Ovary (tissue), 9 donors: ENCODE data around the gene TASP1. TPM values are rescaled to one million over a fixed set of nuclear protein-coding genes. Genes with fewer than 3 reads are reported as not detected.

Source experiments
- DNase-seq, 5 donors: peaks; one replicate each; pipeline ENCODE4 v3.0.0-alpha.2; 2019 to 2020
- H3K27ac ChIP-seq, 2 donors: fragments of 200-600 bp; one replicate each; pipeline versions ENCODE4 v1.5.1 to v1.8.0; 2019 to 2022
- H3K27me3 ChIP-seq: fragments of 200-600 bp; one replicate; pipeline ENCODE4 v1.8.0; 2022
- H3K36me3 ChIP-seq: fragments of 200-600 bp; sonication (generic); one replicate; pipeline ENCODE4 v1.5.1; 2019
- H3K4me1 ChIP-seq: one replicate; pipeline ENCODE4 v1.8.1; 2013; ENCODE audit warnings: mild to moderate bottlenecking, moderate library complexity; ENCODE audit not compliant: insufficient read depth
- H3K4me3 ChIP-seq: fragments of 200-600 bp; sonication (generic); one replicate; pipeline ENCODE4 v1.5.1; 2017
- H3K9me3 ChIP-seq, 2 donors: fragments of 200-600 bp in 1 of 2; sonication (generic) in 1 of 2; one replicate each; pipeline versions ENCODE4 v1.5.1 to v1.8.1; 2013 to 2019; ENCODE audit warnings: mild to moderate bottlenecking in 1 of 2, moderate library complexity in 1 of 2
- CTCF ChIP-seq, 3 donors: fragments of 450-650 bp in 2 of 3; fragments of 200-600 bp in 1 of 3; IDR thresholded peaks; one replicate each; pipeline versions ENCODE4 v1.5.1 to v1.8.0; 2016 to 2022; ENCODE audit warnings: antibody characterized with exemption in 3 of 3, mild to moderate bottlenecking in 1 of 3
- EP300 ChIP-seq: sonication (generic); formaldehyde crosslinking; IDR thresholded peaks from one replicate; pipeline ENCODE4 v1.6.1; 2017; ENCODE audit warnings: antibody characterized with exemption
- POLR2A ChIP-seq: fragments of 450-650 bp; IDR thresholded peaks from one replicate; pipeline ENCODE4 v1.6.1; 2017; ENCODE audit warnings: antibody characterized with exemption, mild to moderate bottlenecking, moderate library complexity
- WGBS, 3 donors: extraction: QIAGEN DNeasy Blood & Tissue Kit in 1 of 3; methylation state at CpG; one replicate each; pipeline versions ENCODE4 v1.1.5 to v1.1.7; 2013 to 2017; 5-methylcytosine and 5-hydroxymethylcytosine counted together
- intact Hi-C, 4 donors: fragments of 100-400 bp; cut with DNase I; formaldehyde crosslinking; loops; one replicate each; pipeline versions ENCODE4 v1.11.0 to v1.15.1; 2022 to 2023
- polyA plus RNA-seq, 2 donors: library from polyadenylated mRNA; stranded (reverse); fragments of 200-250 nt in 1 of 2; fragments of 350-450 nt in 1 of 2; fragmentation: Illumina TruSeq in 1 of 2; extraction: RNeasy Lipid Tissue Mini Kit (QIAGEN cat#74804) in 1 of 2; gene quantifications; one replicate each; pipeline ENCODE4 v1.2.3, GENCODE V29; 2013 to 2014
- total RNA-seq, 7 donors: library from RNA; depleted of rRNA in 2 of 7; stranded (reverse); fragments of >200 nt in 2 of 7; fragmentation: NEBNext Ultra II Directional in 3 of 7; extraction: Animal tissue kit (Norgen Biotek cat#: 25700) in 3 of 7; gene quantifications; one replicate each; pipeline versions ENCODE4 v1.1.0 to v1.2.4, GENCODE V29; 2016 to 2023
- donor health status: DM: no; HTN: no; CAD: no; lungs with moderate emphysema.
- donor health status: DM: no; HTN: no; CAD: no.
- donor health status: Bipolar disorder and iron deficiency.
- donor health status: DM: yes; HTN: yes; CAD: no.
- donor health status: DM: no; HTN: no; CAD: no.
- donor health status: DM: yes; HTN: yes; CAD: no.

The TASP1 gene
- total and polyA plus RNA-seq, 9 donors, result 6.4 to 16.5 (median 13.2) TPM

- WGBS, 3 donors, result 97 to 99% (median 98%) methylated on average over 4 of the region's 4 CpGs
- no peaks in the 10 kb centered on the region for H3K4me1 ChIP-seq
- H3K27me3 ChIP-seq, result no peaks in the 10 kb centered on the region
- DNase-seq, result no peak
- H3K4me3 ChIP-seq, result no peak overlapping the region
- H3K27ac ChIP-seq, result no peak overlapping the region
- intact Hi-C loops, result no loop called here
- TF ChIP-seq CTCF (IDR thresholded peaks at IDR 0.05) (no peak), POLR2A (no peak), EP300 (no peak)
- H3K36me3 ChIP-seq, result no peaks in the 10 kb centered on the region
- H3K9me3 ChIP-seq, result no peaks in the 10 kb centered on the region
These were observed 103.1 kb downstream of the TASP1 start for GRCh38 chr20:13535627-13536026.

DNA sequence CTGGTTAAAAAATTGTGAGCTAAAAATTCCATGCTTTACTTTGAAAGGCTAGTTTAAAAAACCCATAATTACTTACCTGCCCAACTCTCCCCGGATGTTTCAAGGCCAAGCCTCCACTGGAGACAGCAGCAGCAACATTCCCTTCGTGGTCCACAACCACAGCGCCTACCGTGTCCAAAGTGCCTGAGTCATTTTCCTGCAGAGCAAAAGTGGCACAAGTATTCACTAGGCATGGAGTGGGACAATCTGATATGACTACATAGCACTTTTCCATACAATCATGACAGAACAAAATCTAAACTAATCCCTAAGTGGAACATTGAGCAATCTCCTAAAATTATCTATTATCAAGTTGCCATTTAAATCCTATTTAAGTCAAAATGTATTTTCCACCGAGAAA lies 104.8 kb downstream of the TASP1 start:
- no peak overlapping the region for H3K4me3 ChIP-seq
- no peak for DNase-seq
- 82 to 86% (median 86%) methylated on average over 5 of the region's 5 CpGs for WGBS, 3 donors
- H3K27ac ChIP-seq, result no peak overlapping the region
- no peaks in the 10 kb centered on the region for H3K36me3 ChIP-seq
- TF ChIP-seq POLR2A (no peak), EP300 (no peak), CTCF (IDR thresholded peaks at IDR 0.05) (no peak)
- H3K9me3 ChIP-seq, result no peaks in the 10 kb centered on the region
- intact Hi-C loops, result no loop called here
- H3K27me3 ChIP-seq, result no peaks in the 10 kb centered on the region
- no peaks in the 10 kb centered on the region for H3K4me1 ChIP-seq

GRCh38 chr20:13530146-13530545 lies 108.6 kb downstream of the TASP1 start:
- DNase-seq, result no peak
- Histone ChIP-seq H3K4me1 (no peaks in the 10 kb centered on the region), H3K27ac (no peak overlapping the region), H3K36me3 (no peaks in the 10 kb centered on the region), H3K4me3 (no peak overlapping the region), H3K9me3 (no peaks in the 10 kb centered on the region), H3K27me3 (no peaks in the 10 kb centered on the region)
- intact Hi-C loops, result no loop called here
- TF ChIP-seq CTCF (IDR thresholded peaks at IDR 0.05) (no peak), EP300 (no peak), POLR2A (no peak)
- 97 to 99% (median 99%) methylated on average over 3 of the region's 3 CpGs for WGBS, 3 donors

GRCh38 chr20:13526551-13526950 lies 112.2 kb downstream of the TASP1 start:
- TF ChIP-seq CTCF (IDR thresholded peaks at IDR 0.05), result no peak
- TF ChIP-seq POLR2A, result no peak
- TF ChIP-seq EP300, result no peak
- no peak for DNase-seq
- Histone ChIP-seq H3K9me3 (peaks cover 0 to 3% of the 10 kb centered on the region in 2 donors), H3K27me3 (no peaks in the 10 kb centered on the region), H3K4me1 (no peaks in the 10 kb centered on the region), H3K27ac (no peak overlapping the region), H3K36me3 (no peaks in the 10 kb centered on the region), H3K4me3 (no peak overlapping the region)
- intact Hi-C loops, result no loop called here
- 96 to 98% (median 97%) methylated on average over 1 of the region's 1 CpG for WGBS, 3 donors
